NCI-H2196 (cell line): ENCODE measurements around the gene MRPL11.
"Not testable (repeated sequence)": the region's sequence is repeated elsewhere in the genome, so short reads cannot be mapped to it uniquely, and the experiment has no call there.

Experiments
- DNase-seq: peaks from one replicate; lab custom pipeline; 2025; ENCODE audit not compliant: unreplicated experiment; lab: John Stamatoyannopoulos, UW

MRPL11 gene

DNA sequence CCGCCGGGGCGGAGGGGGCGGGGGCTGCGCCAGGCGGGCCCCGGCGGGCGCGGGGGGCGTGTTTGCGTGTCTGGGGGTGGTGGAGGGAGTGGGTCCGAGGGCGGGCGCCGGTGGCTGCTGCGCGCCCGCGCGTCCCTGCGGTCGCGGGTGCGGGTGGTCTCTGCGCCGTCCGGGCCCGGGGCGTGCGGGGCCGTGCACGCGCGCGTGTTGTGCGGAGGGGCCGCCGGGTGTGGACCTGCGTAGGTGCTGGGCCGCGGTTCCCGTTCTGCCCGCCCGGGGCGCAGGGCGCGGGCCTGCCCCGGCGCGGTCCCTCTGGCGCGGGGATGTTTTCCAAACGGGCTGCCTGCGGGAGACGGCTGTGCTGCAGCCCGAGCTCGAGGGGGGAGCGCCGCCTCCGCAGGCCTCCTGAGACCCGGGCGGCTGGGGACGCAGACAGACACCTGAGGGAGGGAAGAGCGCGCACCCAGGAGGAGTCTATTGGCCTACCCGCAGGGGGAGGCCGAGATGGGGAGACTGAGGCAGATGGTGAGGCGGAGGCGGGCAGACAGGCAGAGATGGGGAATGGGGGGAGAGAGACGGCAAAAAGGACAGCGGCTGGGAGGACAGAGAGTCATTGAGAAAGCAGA, 28.5 kb upstream of the MRPL11 start:
- no peak for DNase-seq

DNA sequence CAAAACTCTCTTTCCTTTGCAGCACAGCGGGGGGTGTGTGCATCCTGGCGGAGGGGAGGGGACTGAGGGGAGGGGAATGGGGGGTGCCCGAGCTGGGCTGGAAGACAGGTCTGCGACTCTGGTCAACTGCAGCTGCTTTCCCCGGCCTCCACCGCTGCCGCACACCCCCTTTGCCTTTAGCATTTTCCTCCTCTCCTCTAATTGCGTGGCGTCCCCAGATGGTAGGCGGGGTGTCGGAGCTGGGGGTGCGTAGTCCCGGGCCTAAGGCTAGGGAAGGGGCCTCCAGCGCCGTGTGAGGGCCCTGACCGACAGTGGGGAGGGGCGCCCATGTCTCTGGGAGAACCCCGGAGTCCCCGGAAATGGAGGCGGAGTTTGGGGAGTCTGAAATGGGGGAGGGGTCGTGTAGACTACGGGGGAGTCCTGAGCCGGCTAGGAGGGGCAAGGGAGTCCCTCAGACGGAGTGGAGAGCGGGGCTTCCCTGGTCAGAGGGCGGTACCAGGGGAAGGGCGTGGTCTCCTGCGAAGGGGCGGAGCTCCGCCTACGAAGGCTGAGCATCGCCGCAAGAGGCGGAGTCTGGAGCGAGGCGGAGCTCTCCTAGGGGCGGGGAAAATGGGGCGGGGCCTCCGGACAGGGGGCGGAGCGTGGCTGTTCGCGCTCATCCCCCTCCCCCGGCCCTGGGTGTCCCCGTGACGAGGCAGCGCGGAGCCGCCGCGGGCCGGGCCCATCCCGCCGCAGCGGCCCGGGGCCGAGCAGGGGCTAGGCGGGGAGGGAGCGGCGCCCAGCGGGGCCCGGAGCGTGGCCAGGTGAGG, 27.8 kb upstream of the MRPL11 start, which contains the start of gene PELI3:
PELI3 (plus strand) TSS at position 681 of the 809 bp plus-strand sequence. CDS start 1,224 bp downstream, outside the sequence.
- peak; percentile 85 for DNase-seq

DNA sequence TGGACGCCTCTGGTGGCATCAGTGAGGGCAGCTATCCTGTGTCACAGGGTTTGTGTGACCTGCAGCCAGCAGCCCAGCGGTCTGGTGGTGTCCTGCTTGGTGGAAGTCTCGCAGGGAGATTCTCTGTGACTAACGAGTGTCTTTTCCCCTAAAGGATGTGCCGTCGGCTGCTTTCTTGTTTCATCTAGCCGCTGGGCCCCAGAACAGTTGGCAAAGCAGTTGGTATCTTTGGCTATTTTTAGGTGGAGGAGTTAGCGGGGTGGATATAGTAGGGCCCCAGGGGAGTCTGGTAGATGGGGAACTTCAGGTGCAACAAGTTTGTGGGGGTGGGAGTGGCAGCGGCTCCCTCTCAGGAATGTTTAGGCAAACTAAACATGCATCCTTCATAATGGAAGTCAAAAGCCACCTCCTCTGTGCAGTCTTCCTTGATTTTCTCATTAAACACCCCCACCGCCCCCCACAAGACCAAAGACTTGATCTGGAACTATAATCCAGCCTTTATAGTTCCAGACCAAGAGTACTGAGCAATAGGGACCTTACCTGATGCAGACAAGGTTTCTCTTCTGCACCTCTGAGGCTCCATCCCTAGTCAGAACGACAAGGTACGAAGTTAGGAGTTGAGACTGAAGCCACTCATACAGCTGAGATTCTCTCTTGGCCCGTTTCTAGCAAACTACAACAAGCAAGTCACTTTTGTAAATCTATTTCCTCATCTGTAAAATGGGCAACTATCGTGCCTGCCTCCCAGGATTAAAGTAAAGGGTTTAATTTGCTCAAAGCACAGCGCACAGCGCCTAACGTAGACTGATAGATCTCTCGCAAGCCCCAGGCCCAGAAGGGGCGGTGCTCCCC, 27.0 kb upstream of the MRPL11 start:
- DNase-seq, result no peak

DNA sequence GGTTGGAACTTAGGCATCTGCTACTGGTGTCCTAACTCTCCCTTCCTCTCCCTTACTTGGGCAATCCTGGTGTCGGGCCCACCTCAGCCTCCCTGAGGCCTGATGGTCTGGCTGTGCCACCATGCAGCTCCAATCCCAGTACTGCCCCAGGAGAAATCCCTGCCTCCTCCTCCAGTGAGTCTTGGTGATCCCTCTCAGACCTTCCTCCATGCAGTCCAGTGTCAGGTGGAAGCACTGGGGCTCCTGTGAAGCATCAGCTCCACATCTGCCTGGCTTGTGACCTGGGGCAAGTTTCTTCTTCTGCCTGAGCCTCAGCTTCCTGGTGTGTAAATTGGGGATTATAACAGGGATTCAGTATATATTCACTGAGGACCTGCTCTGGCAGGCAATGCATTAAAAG, 26.3 kb upstream of the MRPL11 start:
- DNase-seq, result no peak

DNA sequence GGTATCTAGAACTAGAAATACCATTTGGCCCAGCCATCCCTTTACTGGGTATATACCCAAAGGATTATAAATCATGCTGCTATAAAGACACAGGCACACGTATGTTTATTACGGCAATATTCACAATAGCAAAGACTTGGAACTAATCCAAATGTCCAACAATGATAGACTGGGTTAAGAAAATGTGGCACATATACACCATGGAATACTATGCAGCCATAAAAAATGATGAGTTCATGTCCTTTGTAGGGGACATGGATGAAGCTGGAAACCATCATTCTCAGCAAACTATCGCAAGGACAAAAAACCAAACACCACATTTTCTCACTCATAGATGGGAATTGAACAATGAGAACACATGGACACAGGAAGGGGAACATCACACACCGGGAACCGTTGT, 25.5 kb upstream of the MRPL11 start:
- DNase-seq, result not testable (repeated sequence)

DNA sequence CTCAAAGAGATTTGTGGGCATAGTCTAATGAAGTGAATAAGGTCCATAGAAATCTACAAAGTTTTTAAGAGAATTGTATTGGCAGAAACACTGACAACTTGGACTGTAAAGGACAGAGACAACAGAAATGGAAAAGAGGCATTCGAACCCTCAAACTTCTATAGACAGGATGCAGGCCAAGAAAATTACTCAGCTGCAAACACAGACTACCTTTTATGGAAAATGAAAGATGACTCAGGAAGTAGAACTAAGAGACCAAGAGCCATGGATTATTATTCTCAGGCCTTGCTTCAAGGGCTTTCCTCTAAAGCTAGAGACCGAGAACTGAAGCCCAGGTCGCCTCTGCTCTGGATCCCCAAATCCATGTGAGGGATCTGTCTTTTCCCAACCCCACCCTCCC, 24.3 kb upstream of the MRPL11 start:
- DNase-seq, result no peak

DNA sequence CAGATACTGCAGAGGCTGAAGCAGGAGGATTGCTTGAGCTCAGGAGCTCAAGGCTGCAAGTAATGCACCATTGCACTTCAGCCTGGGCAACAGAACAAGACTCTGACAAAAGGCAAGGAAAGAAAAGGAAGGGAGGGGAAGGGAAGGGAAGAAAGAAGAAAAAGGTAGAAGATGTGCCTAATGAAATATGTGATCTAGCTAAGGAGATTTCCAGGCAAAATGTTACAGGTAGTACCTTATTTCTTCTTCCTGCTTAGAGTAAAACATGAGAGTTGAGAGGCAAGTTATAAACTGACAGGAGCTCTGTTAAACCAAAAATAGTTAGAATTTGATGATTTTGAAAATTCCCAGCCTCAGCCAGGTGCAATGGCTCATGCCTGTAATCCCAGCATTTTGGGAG, 23.4 kb upstream of the MRPL11 start:
- no peak for DNase-seq

DNA sequence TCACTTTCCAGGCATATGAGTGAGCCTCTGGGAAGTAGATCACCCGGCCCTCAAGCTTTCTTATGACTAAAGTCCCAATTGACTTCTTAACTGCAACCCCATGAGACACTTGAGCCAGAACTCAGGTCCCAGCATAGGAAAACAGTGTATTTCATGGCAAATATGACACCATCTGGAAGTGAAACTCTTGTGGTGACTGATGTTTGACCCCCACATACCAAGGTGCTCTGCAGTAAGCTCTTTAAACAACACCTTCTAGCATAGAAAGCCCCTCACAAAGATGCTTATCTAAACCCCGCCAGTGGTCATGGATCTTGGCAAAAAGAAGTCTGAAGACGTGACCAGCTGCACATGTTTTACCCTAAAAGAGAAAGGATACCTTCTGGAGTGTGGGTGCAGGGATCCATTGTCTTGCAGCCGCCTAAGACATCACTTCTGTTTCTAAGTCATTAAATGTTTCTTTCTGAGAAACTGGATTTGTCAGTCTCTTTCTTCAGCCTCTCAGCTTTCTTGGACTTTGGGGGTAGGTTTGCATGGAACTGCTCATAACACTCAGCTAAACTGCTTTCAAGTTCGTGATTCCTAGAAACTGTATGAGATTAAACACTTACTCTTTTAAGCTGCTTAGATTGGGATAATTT, 20.6 kb upstream of the MRPL11 start:
- DNase-seq, result no peak

DNA sequence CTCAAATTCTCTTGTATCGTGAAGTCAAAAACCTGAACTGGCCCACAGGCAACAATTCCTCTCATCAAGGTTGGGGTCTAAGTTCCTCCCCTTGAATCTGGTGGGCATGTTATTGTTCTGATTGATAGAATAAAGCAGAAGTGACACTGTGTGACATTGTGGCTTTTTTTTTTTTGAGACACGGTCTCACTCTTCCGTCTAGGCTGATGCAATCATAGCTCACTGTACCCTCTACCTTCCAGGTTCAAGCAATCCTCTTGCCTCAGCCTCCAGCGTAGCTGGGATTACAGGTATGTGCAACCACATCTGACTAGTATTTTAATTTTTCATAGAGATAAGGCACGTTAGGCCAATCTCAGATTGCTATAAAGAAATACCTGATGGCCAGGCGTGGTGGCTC, 19.2 kb upstream of the MRPL11 start:
- DNase-seq, result no peak

DNA sequence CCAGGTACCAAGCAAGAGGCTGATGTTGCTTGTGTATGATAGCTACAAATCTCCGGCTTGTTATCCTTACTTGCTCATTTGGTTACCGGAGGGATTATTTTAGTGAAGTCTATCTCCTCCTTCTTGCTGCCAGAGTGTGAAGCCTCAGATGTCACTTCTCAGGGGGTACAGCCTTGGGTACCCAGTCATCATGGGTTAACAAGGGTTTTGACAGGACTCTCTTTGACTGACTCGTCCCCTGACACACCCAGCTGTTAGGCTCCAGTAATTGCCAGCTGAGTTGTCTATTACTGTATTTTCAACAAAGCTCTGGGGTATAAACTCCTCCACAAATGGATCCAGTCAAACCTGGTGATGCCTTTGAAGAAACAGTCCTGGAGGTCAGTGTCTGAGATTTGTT, 16.2 kb upstream of the MRPL11 start:
- DNase-seq, result no peak

DNA sequence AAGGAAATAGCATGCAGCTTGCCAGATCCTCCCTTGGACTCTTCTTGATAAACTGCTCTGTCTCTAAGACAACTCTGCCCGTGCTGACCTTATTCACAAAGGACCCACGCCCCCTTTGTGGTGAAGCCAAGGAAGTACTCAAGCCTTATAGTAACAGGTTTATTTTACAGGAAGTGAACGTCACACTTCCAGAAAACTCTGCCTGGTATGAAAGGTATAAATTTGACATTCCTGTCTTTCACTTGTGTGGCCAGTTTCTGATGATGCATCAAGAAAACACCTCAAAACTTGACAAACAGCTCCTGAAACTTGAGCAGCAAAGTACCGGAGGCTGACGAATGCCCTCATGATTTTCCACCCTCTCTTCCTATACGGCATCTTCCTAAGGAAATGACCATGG, 15.6 kb upstream of the MRPL11 start:
- DNase-seq, result no peak

DNA sequence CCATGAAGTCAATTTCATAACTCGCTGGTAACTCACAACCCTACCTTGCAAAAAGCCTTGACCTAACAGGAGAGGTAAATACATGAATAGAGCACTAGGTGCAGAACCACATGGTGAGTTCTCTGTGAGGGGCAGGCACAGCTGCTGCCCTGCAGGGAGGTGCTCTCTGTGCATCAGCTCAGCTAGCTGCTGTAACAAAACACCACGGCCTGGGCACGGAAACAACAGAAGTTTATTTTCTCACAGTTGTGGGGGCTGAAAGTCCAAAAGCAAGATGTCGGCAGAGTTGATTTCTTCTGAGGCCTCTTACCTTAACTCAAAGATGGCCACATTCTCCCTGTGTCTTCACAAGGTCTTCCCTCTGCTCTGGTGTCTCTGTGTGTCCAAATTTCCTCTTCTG, 13.0 kb upstream of the MRPL11 start:
- no peak for DNase-seq

DNA sequence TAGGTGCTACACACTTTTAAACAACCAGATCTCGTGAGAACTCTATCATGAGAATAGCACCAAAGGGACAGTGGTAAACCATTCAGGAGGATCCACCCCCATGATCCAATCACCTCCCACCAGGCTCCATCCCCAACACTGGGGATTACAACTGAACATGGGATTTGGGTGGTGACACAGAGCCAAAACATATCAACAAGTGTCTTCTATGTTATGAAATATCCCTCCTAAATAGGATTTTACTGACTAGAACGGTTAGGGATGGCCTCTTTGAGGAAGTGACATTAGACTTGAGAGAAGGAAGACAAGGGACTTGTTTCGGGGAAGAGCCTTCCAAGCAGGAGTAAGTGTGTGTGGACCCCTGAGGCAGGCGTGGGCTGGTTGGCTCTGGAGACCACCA, 11.9 kb upstream of the MRPL11 start:
- DNase-seq, result no peak

DNA sequence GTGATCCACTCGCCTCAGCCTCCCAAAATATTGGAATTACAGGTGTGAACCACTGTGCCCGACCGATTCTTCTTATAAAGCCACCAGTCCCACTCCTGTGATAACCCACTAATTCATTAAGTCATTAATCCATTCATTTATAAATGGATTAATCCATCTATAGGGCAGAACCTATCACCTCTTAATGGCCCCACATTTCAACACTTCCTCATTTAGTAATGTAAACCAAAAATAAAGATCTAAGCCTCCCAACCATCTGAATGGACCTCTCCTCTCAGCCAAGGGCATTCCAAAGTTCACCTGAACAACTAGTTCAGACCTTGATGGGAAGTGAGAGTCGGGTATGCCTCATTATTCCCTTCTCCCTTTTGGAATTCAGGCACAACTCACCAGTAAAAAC, 9.9 kb upstream of the MRPL11 start:
- no peak for DNase-seq

DNA sequence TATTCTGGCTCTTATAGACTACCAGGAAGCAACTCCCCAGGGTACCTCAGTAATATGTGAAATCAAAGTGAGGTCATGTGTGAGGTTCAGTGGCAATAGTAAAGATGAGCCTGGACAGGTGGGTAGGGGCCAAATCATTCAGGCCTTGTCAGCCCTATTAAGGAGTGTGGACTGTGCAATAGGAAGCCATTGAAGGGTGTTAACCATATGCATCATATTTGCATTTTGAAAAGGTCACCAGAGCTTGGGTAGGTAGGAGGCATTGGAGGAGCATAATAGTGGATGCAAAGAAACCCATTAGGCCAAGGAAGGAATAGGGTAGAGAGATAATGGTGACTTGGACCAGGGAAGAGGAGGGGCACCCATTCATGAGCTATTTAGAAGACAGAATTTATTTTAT, 8.4 kb upstream of the MRPL11 start:
- no peak for DNase-seq

DNA sequence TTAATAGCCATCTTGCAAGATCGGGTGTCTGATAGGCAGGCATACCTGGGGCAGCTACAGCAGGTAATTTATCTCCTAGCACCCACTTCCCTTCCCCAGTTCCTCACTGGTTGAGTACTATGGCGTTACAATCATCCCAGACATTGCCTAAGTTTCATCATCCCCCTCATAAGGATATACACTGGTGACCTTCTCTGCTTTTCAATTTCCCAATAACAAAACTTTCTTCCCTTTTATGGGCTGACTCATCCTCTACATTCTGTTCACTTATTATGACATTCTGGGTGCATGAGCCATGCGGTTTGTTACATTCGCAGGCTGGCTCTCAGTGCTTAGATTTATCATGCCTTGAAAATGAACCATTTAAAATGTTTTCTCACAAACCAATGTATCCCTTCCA, 5.0 kb upstream of the MRPL11 start:
- DNase-seq, result no peak

DNA sequence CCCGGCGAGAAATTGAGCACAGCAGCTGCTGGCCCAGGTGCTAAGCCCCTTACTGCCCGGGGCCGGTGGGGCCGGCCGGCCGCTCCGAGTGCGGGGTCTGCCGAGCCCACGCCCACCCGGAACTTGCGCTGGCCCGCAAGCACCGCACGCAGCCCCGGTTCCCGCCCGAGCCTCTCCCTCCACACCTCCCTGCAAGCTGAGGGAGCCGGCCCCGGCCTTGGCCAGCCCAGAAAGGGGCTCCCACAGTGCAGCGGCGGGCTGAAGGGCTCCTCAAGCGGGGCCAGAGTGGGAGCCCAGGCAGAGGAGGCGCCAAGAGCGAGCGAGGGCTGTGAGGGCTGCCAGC, 2.3 kb upstream of the MRPL11 start:
- not testable (repeated sequence) for DNase-seq

DNA sequence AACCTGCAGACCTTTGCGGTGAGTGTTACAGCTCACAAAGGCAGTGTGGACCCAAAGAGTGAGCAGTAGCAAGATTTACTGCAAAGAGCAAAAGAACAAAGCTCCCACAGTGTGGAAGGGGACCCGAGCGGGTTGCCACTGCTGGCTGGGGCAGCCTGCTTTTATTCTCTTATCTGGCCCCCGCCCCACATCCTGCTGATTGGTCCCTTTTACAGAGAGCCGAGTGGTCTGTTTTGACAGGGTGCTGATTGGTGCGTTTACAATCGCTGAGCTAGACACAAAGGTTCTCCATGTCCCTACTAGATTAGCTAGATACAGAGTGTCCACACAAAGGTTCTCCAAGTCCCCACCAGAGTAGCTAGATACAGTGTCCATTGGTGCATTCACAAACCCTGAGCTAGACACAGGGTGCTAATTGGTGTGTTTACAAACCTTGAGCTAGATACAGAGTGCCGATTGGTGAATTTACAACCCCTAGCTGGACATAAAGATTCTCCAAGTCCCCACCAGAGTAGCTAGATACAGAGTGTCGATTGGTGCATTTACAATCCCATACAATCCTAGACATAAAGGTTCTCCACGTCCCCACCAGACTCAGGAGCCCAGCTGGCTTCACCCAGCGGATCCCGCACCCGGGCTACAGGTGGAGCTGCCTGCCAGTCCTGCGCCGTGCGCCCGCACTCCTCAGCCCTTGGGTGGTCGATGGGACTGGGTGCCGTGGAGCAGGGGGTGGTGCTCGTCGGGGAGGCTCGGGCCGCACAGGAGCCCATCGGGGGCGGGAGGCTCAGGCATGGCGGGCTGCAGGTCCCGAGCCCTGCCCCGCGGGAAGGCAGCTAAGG, 1.7 kb upstream of the MRPL11 start:
- not testable (repeated sequence) for DNase-seq

DNA sequence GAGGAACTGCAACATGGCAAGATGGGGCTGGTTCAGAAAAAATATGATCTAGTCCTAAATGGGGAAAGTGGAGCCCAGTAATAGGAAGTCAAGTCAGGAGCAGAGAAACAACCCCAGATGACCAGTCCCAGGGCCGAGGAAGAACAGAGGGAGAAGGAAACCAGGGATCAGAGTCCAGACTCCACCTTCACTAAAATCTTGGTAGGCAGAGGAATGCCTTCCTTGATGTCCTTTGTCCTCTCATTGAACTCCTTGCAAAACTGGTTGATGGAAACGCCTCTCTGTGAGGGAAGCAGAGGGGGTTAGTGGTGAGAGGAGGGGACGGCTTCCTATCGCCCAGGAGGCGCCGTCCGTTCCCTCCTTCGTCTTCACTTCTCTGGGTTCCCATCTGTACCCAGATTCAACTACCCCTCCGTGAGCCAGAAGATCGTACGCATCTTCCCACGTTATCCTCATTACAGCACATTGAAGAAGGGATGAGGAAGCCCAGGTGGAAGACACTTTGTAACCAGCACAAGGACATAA, 607 bp downstream of the MRPL11 start:
- no peak for DNase-seq

DNA sequence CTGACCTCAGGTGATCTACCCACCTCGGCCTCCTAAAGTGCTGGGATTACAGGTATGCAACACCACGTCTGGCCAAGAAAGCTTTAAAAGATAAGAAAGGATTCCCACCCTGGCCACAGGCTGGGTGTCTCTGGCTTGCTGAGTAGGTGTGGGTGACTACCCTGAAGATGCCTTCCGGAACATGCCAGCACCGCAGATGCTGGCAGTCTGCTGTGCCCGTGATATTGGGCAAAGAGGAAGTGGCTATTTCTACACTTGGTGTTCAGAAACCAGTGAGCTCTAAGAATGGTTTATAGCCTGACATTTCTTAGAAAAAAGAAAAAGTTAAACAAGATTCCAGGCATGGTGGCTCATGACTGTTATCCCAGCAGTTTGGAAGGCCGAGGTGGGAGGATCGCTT, 6.1 kb downstream of the MRPL11 start:
- DNase-seq, result no peak
